NAMALWA (cell line): ENCODE measurements around the gene NCKAP5.

Experiments used
- DNase-seq: peaks from one replicate; pipeline ENCODE4 v3.0.0-alpha.2; 2015; ENCODE audit warnings: low spot score

The NCKAP5 gene

GRCh38 chr2:133078667-133079411 lies 489.4 kb downstream of the NCKAP5 start:
- DNase-seq: no peak

GRCh38 chr2:133077269-133077822 lies 490.9 kb downstream of the NCKAP5 start:
- DNase-seq: no peak

GRCh38 chr2:133072837-133073694 lies 495.2 kb downstream of the NCKAP5 start:
- DNase-seq: no peak

DNA sequence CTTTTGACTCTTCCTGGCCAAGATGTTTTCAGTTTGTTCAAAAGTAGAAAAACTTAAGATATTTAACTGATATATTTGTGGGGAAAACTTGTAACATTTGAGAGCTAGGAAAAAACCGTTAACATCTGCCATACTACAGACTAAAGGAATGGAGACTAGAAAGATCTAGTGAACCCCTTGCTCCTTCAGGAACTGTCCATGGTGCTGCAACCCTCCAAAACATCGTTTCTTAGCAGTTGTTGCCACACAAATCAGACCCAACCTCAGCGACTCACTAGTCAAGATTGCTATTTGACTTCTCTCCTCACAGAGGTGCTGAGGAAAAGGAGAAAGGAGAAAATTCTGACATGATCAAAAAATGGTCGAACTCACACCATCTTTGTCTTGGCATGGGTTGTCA lies 504.5 kb downstream of the NCKAP5 start:
- peak; percentile 8 for DNase-seq

- DNase-seq: no peak
Measured at GRCh38 chr2:133062931-133063665, 505.2 kb downstream of the NCKAP5 start.

GRCh38 chr2:133061874-133062593 lies 506.2 kb downstream of the NCKAP5 start:
- no peak for DNase-seq

DNA sequence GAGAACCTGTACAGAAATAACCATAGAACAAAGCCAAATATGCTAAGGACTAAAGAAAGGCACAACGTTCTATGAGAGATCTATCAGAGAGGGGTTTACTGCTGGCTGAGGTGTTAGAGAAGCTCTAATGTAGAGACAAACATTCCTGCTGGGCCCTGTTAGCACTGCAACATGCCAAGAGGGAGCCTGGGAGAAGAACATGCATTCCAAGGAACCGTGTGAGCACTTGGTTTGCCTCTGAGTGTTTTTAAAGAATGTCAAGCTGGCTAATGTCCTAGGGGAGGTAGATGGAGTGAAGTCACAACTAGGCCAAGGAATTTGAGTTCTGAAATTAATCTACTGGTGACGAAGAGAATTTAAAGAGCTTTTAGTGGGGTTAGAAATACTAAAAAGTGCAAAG lies 514.0 kb downstream of the NCKAP5 start:
- DNase-seq: no peak

GRCh38 chr2:133053541-133053940 lies 514.7 kb downstream of the NCKAP5 start:
- DNase-seq: no peak

DNA sequence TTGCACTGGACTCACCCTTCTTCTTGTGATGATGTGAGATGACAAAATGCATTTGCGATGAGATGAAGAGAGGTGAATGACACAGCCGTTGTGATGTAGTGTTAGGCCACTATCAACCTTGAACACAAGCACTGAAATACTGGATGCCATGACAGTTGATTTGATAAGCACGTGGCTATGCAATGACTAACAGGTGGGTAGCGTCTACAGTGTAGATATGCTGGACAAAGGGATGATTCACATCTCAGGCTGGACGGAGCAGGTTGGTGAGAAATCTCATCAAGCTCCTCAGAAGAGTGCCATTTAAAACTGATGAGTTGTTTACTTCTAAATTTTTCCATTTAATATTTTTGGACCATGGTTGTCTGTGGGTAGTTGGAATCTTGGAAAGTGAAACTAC lies 522.5 kb downstream of the NCKAP5 start:
- no peak for DNase-seq

DNA sequence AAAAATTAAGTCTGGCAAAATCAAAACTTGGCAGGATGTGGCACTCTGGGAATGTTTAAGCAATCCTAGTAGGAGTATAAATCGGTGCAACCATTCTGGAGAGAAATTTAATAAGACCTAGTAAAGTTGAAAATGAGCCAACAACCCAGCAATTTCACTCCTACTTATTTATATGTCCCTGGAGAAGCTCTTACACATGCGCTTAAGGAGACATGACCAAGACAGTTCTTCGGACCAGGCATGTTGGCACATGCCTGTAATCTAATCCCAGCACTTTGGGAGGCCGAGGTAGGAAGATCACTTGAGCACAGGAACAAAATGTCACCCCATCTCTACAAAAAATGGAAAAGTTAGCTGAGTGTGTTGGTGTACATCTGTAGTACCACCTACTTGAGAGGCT lies 523.7 kb downstream of the NCKAP5 start:
- no peak for DNase-seq

DNA sequence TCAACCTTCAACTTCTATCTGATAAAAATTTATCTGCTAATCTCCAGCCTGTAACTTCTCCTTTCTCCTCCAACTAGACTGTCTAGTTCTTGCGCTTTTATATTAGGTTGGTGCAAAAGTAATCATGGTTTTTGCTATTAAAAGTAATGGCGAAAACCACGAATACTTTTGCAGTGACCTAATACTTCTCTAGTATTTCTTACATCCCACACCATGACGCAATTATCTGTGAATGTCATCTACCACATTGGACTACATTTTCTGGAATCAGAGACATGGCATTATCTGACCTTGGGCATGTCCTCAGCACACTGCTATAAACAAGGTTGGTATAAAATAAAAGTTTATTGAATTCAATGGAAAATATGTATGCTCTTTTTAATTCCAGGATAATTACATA lies 528.1 kb downstream of the NCKAP5 start:
- no peak for DNase-seq

DNA sequence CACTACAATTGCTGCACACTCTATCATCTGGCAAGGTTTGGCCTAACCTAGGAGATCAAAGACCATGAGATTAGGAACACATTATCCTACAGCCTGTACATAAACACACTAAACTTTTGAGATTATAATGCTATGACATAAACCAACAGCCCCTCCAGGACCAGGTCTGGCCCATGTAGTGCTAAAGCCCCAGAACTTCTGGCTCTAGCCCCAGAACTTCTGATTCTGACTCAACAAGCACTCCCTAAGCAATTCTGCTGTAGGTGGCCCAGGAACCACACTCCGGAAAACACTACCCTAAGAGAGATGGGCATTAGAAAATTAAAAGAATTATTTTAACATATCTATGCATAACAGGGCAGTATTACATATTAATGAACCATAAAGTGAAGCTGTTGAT lies 528.7 kb downstream of the NCKAP5 start:
- DNase-seq: no peak

DNA sequence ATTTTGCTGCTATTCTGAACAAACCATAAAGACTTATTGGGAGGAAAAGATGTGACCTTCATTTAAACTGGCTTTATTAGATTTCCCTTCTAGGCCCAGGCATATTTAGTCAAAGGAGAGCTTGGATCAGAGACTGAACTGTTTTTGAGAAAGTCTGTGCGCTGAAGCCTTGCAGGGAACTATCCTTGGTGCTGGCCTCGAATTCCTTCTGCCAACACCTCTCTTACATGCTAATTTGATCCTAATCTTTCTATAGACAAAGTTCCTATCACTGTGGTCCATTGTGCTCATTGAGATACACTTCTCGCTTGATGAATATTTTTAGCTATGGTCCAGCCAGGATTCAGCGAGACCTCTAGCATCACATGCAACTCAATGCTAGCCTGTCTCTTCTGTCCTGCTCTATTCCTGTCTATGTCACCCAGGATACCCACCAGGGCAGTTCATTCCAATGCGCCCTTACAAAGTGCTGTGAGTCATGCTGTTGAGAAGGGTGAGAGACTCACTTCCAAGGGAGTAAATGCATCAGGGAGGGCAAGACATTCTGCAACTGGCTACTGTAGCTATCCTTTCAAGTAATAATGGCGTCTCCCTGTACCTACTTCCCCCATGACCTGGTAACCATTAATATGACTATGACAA lies 541.6 kb downstream of the NCKAP5 start:
- DNase-seq: no peak

- no peak for DNase-seq
Measured at GRCh38 chr2:133025004-133025403, 543.3 kb downstream of the NCKAP5 start.

DNA sequence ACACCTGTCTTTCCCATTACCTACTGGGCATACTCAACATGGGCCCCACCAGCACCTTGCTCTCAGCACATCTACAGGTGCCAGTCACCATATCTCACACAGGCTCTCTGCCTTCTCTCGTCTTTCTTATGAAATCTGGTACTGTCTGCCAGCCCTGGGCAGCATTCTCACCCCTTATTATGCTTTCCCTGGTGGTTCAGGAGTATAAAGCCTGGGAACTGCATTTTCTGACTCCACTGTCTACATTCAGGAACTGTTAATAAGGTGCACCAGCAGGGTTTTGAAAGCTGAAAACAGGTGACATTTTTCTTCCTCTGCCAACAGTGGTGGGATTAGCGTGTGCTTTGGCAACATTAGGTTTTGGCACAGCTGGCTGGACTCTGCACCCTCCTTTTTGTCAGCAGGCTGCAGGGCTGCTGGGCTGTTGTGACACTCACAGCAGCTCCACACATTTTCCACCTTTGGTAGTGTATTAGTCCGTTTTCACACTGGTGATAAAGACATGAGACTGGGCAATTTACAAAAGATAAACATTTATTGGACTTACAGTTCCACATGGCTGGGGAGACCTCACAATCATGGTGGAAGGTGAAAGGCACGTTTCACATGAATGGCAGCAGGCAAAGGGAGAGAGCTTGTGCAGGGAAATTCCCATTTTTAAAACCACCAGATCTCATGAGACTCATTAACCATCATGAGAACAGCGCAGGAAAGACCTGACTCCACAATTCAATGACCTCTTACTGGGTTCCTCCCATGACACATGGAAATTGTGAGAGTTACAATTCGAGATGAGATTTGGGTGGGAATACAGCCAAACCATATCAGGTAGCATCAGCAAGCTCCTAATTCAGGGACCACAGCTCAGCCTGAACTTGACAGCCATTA lies 555.2 kb downstream of the NCKAP5 start:
- DNase-seq: no peak

- DNase-seq: no peak
Measured at GRCh38 chr2:133004623-133005022, 563.6 kb downstream of the NCKAP5 start.

GRCh38 chr2:132999421-132999820 lies 568.8 kb downstream of the NCKAP5 start:
- no peak for DNase-seq

GRCh38 chr2:132998221-132998620 lies 570.0 kb downstream of the NCKAP5 start:
- no peak for DNase-seq

DNA sequence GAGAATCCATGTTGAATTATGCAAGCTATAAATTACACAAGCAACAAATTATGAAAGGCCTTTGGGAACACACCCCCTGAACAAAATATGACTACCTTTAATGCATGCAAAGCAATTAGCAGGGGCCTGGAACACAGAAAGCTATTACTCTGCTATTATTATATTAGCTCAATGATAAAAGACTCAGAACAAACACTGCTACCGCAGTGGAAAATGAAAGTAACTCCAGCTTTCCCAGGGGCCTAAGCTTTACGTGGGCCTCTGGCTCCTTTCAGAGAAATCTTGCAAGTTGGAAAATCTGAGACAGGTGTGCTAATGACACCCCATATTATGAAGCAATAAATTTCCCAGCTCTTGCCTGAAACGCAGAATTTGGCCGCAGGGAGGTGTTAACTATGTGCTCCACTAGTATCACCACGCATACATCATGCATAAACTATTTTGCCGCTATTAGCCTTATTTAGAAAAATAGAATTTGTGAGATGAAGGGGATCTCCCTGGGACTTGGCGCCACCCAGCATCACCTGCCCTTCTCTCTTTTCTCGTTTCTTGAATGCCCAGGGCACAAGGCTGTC lies 576.7 kb downstream of the NCKAP5 start:
- no peak for DNase-seq

- no peak for DNase-seq
Measured at GRCh38 chr2:132984731-132985130, 583.5 kb downstream of the NCKAP5 start.
